Liver (tissue), 9 donors: ENCODE measurements around the gene BIRC7. TPM values are rescaled to one million over a fixed set of nuclear protein-coding genes. Genes with fewer than 3 reads are reported as not detected.

Experiments used
- DNase-seq: peaks from one replicate; pipeline ENCODE4 v3.0.0-alpha.2; 2017; ENCODE audit warnings: low spot score
- H3K27ac ChIP-seq, 2 donors: one replicate each; pipeline ENCODE4 v1.7.0; 2013; ENCODE audit warnings: inconsistent platforms in 2 of 2, low read length in 2 of 2, control low read depth in 1 of 2, low read depth in 1 of 2, mild to moderate bottlenecking in 1 of 2
- H3K27me3 ChIP-seq, 4 donors: one replicate each; pipeline versions ENCODE4 v1.6.1 to v1.7.0; 2013; ENCODE audit warnings: low read length in 3 of 4, inconsistent platforms in 1 of 4, mild to moderate bottlenecking in 1 of 4, moderate library complexity in 1 of 4; ENCODE audit not compliant: control insufficient read depth in 4 of 4, insufficient read depth in 4 of 4
- H3K36me3 ChIP-seq, 4 donors: one replicate each; pipeline versions ENCODE4 v1.6.1 to v1.7.0; 2013; ENCODE audit warnings: low read length in 3 of 4, mild to moderate bottlenecking in 3 of 4, low read depth in 1 of 4, moderate library complexity in 1 of 4; ENCODE audit not compliant: control insufficient read depth in 4 of 4, insufficient read depth in 3 of 4
- H3K4me1 ChIP-seq, 4 donors: one replicate each; pipeline versions ENCODE4 v1.6.1 to v1.7.0; 2013; ENCODE audit warnings: low read length in 3 of 4, mild to moderate bottlenecking in 3 of 4, moderate library complexity in 1 of 4; ENCODE audit not compliant: control insufficient read depth in 4 of 4, insufficient read depth in 4 of 4
- H3K4me3 ChIP-seq, 3 donors: one replicate each; pipeline versions ENCODE4 v1.6.1 to v1.7.0; 2013; ENCODE audit warnings: low read length in 3 of 3, control low read depth in 1 of 3, low read depth in 1 of 3, mild to moderate bottlenecking in 1 of 3
- H3K9ac ChIP-seq, 2 donors: one replicate each; pipeline ENCODE4 v1.7.0; 2013; ENCODE audit warnings: low read length in 2 of 2, mild to moderate bottlenecking in 2 of 2, moderate library complexity in 2 of 2, control low read depth in 1 of 2, low read depth in 1 of 2
- H3K9me3 ChIP-seq, 4 donors: one replicate each; pipeline versions ENCODE4 v1.6.1 to v1.7.0; 2013; ENCODE audit warnings: low read length in 3 of 4; ENCODE audit not compliant: control insufficient read depth in 4 of 4
- CTCF ChIP-seq: fragments of 150-350 bp; IDR thresholded peaks from 2 replicates; pipeline ENCODE4 v1.5.1; 2017; ENCODE audit warnings: improper control_type of control experiment, low read depth, low read length; ENCODE audit not compliant: missing input control
- EGR1 ChIP-seq, 2 donors: IDR thresholded peaks; 2 replicates each; pipeline ENCODE4 v1.6.1; 2016 to 2018; ENCODE audit warnings: antibody characterized with exemption in 2 of 2, low read depth in 2 of 2
- FOXA1 ChIP-seq: IDR thresholded peaks from 2 replicates; pipeline ENCODE4 v1.6.1; 2016; ENCODE audit warnings: antibody characterized with exemption
- FOXA2 ChIP-seq: IDR thresholded peaks from 2 replicates; pipeline ENCODE4 v1.6.1; 2016; ENCODE audit warnings: antibody characterized with exemption
- GABPA ChIP-seq, 2 donors: IDR thresholded peaks in 1 of 2; conservative IDR thresholded peaks in 1 of 2; 2 replicates each; pipeline ENCODE4 v1.6.1; 2016; ENCODE audit warnings: antibody characterized with exemption in 2 of 2, mild to moderate bottlenecking in 1 of 2, moderate library complexity in 1 of 2
- HNF4A ChIP-seq, 2 donors: conservative IDR thresholded peaks; 2 replicates each; pipeline ENCODE4 v1.6.1; 2016; ENCODE audit warnings: antibody characterized with exemption in 2 of 2, mild to moderate bottlenecking in 2 of 2
- HNF4G ChIP-seq: IDR thresholded peaks from 2 replicates; pipeline ENCODE4 v1.6.1; 2016; ENCODE audit warnings: antibody characterized with exemption
- MAX ChIP-seq: IDR thresholded peaks from 2 replicates; pipeline ENCODE4 v1.6.1; 2016; ENCODE audit warnings: antibody characterized with exemption
- NR2F2 ChIP-seq: IDR thresholded peaks from 2 replicates; pipeline ENCODE4 v1.6.1; 2016; ENCODE audit warnings: antibody characterized with exemption
- REST ChIP-seq: IDR thresholded peaks from 2 replicates; pipeline ENCODE4 v1.6.1; 2016; ENCODE audit warnings: antibody characterized with exemption, mild to moderate bottlenecking
- RXRA ChIP-seq, 2 donors: IDR thresholded peaks; 2 replicates each; pipeline ENCODE4 v1.6.1; 2017 to 2018; ENCODE audit warnings: antibody characterized with exemption in 2 of 2, mild to moderate bottlenecking in 1 of 2
- SP1 ChIP-seq: IDR thresholded peaks from 2 replicates; pipeline ENCODE4 v1.6.1; 2018; ENCODE audit warnings: antibody characterized with exemption, mild to moderate bottlenecking
- YY1 ChIP-seq: IDR thresholded peaks from 2 replicates; pipeline ENCODE4 v1.6.1; 2016; ENCODE audit warnings: antibody characterized with exemption, mild to moderate bottlenecking
- ZBTB33 ChIP-seq: IDR thresholded peaks from 2 replicates; pipeline ENCODE4 v1.6.1; 2016; ENCODE audit warnings: antibody characterized with exemption
- WGBS: extraction: QIAGEN DNeasy Blood & Tissue Kit; methylation state at CpG from one replicate; pipeline ENCODE4 v1.1.7; 2013; 5-methylcytosine and 5-hydroxymethylcytosine counted together
- polyA plus RNA-seq, 2 donors: library from polyadenylated mRNA; stranded (reverse) in 1 of 2; unstranded in 1 of 2; fragments of 200-250 nt in 1 of 2; fragments of >200 nt in 1 of 2; fragmentation: Nextera tagmentation in 1 of 2; extraction: Ambion mirVana in 1 of 2; gene quantifications; one replicate each; pipeline versions ENCODE4 v1.2.1 to v1.2.3, GENCODE V29; 2013 to 2015
- total RNA-seq, 2 donors: library from RNA; depleted of rRNA; stranded (reverse); fragments of >200 nt; gene quantifications; one replicate each; pipeline ENCODE4 v1.2.3, GENCODE V29; 2014
- donor health status: healthy.
- donor health status: healthy.
- donor health status: healthy.
- donor health status: healthy.
- donor health status: healthy.

Gene BIRC7
- total and polyA plus RNA-seq, 4 donors = 0.23 TPM; not detected in 3

GRCh38 chr20:63205896-63206295 is 29.8 kb upstream of the BIRC7 start:
- Histone ChIP-seq H3K4me1 (no peaks in the 10 kb centered on the region), H3K9me3 (no peaks in the 10 kb centered on the region), H3K27me3 (no peaks in the 10 kb centered on the region), H3K36me3 (peaks cover 21 to 67% (median 42%) of the 10 kb centered on the region in 4 donors), H3K27ac (no peak overlapping the region), H3K9ac (no peak overlapping the region), H3K4me3 (no peak overlapping the region)
- 92% methylated on average over 10 of the region's 10 CpGs for WGBS
- no peak for DNase-seq
- no peak for TF ChIP-seq FOXA2
- no peak for TF ChIP-seq YY1
- TF ChIP-seq MAX = no peak
- TF ChIP-seq RXRA (IDR thresholded peaks at IDR 0.05) = no peak

GRCh38 chr20:63206878-63207277 is 28.8 kb upstream of the BIRC7 start:
- no peak for DNase-seq
- H3K9me3 ChIP-seq = no peaks in the 10 kb centered on the region
- H3K4me3 ChIP-seq = no peak overlapping the region
- no peaks in the 10 kb centered on the region for H3K4me1 ChIP-seq
- H3K27me3 ChIP-seq = no peaks in the 10 kb centered on the region
- peaks cover 21 to 75% (median 42%) of the 10 kb centered on the region in 4 donors for H3K36me3 ChIP-seq
- H3K27ac ChIP-seq = no peak overlapping the region
- WGBS = 88% methylated on average over 11 of the region's 11 CpGs
- no peak for TF ChIP-seq GABPA (IDR thresholded peaks at IDR 0.05 in 1 of 2, conservative IDR thresholded peaks at IDR 0.05 in 1 of 2)
- TF ChIP-seq HNF4G = no peak
- no peak for TF ChIP-seq CTCF
- TF ChIP-seq YY1 = no peak
- no peak for TF ChIP-seq NR2F2
- TF ChIP-seq SP1 = no peak
- no peak for TF ChIP-seq FOXA2
- TF ChIP-seq HNF4A (conservative IDR thresholded peaks at IDR 0.05) = no peak
- no peak for TF ChIP-seq RXRA (IDR thresholded peaks at IDR 0.05)
- TF ChIP-seq REST = no peak
- no peak for TF ChIP-seq FOXA1
- TF ChIP-seq EGR1 (IDR thresholded peaks at IDR 0.05; ENCODE audit: low read depth in 2 of 2) = no peak
- TF ChIP-seq ZBTB33 = no peak
- no peak overlapping the region for H3K9ac ChIP-seq
